ENCODE data around the gene PCDHB1. TPM values are rescaled to one million over a fixed set of nuclear protein-coding genes. Genes with fewer than 3 reads are reported as not detected.

The PCDHB1 gene
- total RNA-seq, 1 experiment from 2014 or later = not detected

GRCh38 chr5:141105350-141105749 is 54.2 kb downstream of the PCDHB1 start:
- Histone ChIP-seq H3K36me3 (no peaks in the 10 kb centered on the region), H3K4me3 (no peak overlapping the region), H3K27me3 (no peaks in the 10 kb centered on the region), H3K9me3 (no peaks in the 10 kb centered on the region; the same call in 1 of the 2 replicates)
- DNase-seq = no peak

Other genes starting within 250 kb of the PCDHB1 start
- not detected in 2 replicates for gene PCDHA4, start 244.3 kb upstream of the PCDHB1 start, total RNA-seq (2014; rRNA removed; shearing (Covaris generic); ENCODE audit: low replicate concordance)
- gene PCDHA5, start 229.8 kb upstream of the PCDHB1 start, total RNA-seq (2014; rRNA removed; shearing (Covaris generic); ENCODE audit: low replicate concordance) = not detected in 2 replicates
- 0.86 TPM in 1 of 2 replicates, not detected in the other for gene PCDHA6, start 223.4 kb upstream of the PCDHB1 start, total RNA-seq (2014; rRNA removed; shearing (Covaris generic); ENCODE audit: low replicate concordance)
- 0.10 TPM in 1 of 2 replicates, not detected in the other for gene PCDHA7, start 217.1 kb upstream of the PCDHB1 start, total RNA-seq (2014; rRNA removed; shearing (Covaris generic); ENCODE audit: low replicate concordance)
- gene PCDHA8, start 210.2 kb upstream of the PCDHB1 start, total RNA-seq (2014; rRNA removed; shearing (Covaris generic); ENCODE audit: low replicate concordance) = not detected in 2 replicates
- not detected in 2 replicates for gene PCDHA9, start 203.0 kb upstream of the PCDHB1 start, total RNA-seq (2014; rRNA removed; shearing (Covaris generic); ENCODE audit: low replicate concordance)
- gene PCDHA10, start 195.5 kb upstream of the PCDHB1 start, total RNA-seq (2014; rRNA removed; shearing (Covaris generic); ENCODE audit: low replicate concordance) = not detected in 2 replicates
- not detected in 2 replicates for gene PCDHA11, start 182.4 kb upstream of the PCDHB1 start, total RNA-seq (2014; rRNA removed; shearing (Covaris generic); ENCODE audit: low replicate concordance)
- not detected in 2 replicates for gene PCDHA12, start 176.1 kb upstream of the PCDHB1 start, total RNA-seq (2014; rRNA removed; shearing (Covaris generic); ENCODE audit: low replicate concordance)
- gene PCDHA13, start 169.2 kb upstream of the PCDHB1 start, total RNA-seq (2014; rRNA removed; shearing (Covaris generic); ENCODE audit: low replicate concordance) = not detected in 2 replicates
- gene PCDHAC1, start 125.1 kb upstream of the PCDHB1 start, total RNA-seq (2014; rRNA removed; shearing (Covaris generic); ENCODE audit: low replicate concordance) = not detected in 2 replicates
- gene PCDHAC2, start 84.9 kb upstream of the PCDHB1 start, total RNA-seq (2014; rRNA removed; shearing (Covaris generic); ENCODE audit: low replicate concordance) = 0.07 TPM in 1 of 2 replicates, not detected in the other
- 6.0 and 7.0 TPM in 2 replicates for gene PCDHB2, start 43.2 kb downstream of the PCDHB1 start, total RNA-seq (2014; rRNA removed; shearing (Covaris generic); ENCODE audit: low replicate concordance)
- gene PCDHB3, start 49.1 kb downstream of the PCDHB1 start, total RNA-seq (2014; rRNA removed; shearing (Covaris generic); ENCODE audit: low replicate concordance) = not detected in 2 replicates
- gene PCDHB4, start 70.4 kb downstream of the PCDHB1 start, total RNA-seq (2014; rRNA removed; shearing (Covaris generic); ENCODE audit: low replicate concordance) = not detected in 2 replicates
- 2.3 TPM in 1 of 2 replicates, not detected in the other for gene PCDHB5, start 83.8 kb downstream of the PCDHB1 start, total RNA-seq (2014; rRNA removed; shearing (Covaris generic); ENCODE audit: low replicate concordance)
- 0.10 TPM in 1 of 2 replicates, not detected in the other for gene PCDHB6, start 98.7 kb downstream of the PCDHB1 start, total RNA-seq (2014; rRNA removed; shearing (Covaris generic); ENCODE audit: low replicate concordance)
- gene PCDHB7, start 121.3 kb downstream of the PCDHB1 start, total RNA-seq (2014; rRNA removed; shearing (Covaris generic); ENCODE audit: low replicate concordance) = 0.46 TPM in 1 of 2 replicates, not detected in the other
- gene PCDHB8, start 126.4 kb downstream of the PCDHB1 start, total RNA-seq (2014; rRNA removed; shearing (Covaris generic); ENCODE audit: low replicate concordance) = not detected in 2 replicates
- gene PCDHB16, start 131.0 kb downstream of the PCDHB1 start, total RNA-seq (2014; rRNA removed; shearing (Covaris generic); ENCODE audit: low replicate concordance) = 0.10 and 1.2 TPM in 2 replicates
- gene PCDHB9, start 135.8 kb downstream of the PCDHB1 start, total RNA-seq (2014; rRNA removed; shearing (Covaris generic); ENCODE audit: low replicate concordance) = 1.9 TPM in 1 of 2 replicates, not detected in the other
- 0.10 TPM in 1 of 2 replicates, not detected in the other for gene PCDHB10, start 141.0 kb downstream of the PCDHB1 start, total RNA-seq (2014; rRNA removed; shearing (Covaris generic); ENCODE audit: low replicate concordance)
- gene PCDHB11, start 148.3 kb downstream of the PCDHB1 start, total RNA-seq (2014; rRNA removed; shearing (Covaris generic); ENCODE audit: low replicate concordance) = 1.0 TPM in 1 of 2 replicates, not detected in the other
- 0.16 TPM in 1 of 2 replicates, not detected in the other for gene PCDHB12, start 157.3 kb downstream of the PCDHB1 start, total RNA-seq (2014; rRNA removed; shearing (Covaris generic); ENCODE audit: low replicate concordance)
- gene PCDHB13, start 162.5 kb downstream of the PCDHB1 start, total RNA-seq (2014; rRNA removed; shearing (Covaris generic); ENCODE audit: low replicate concordance) = 0.40 TPM in 1 of 2 replicates, not detected in the other
- 0.74 and 3.8 TPM in 2 replicates for gene PCDHB14, start 172.0 kb downstream of the PCDHB1 start, total RNA-seq (2014; rRNA removed; shearing (Covaris generic); ENCODE audit: low replicate concordance)
- 0.07 and 2.0 TPM in 2 replicates for gene PCDHB15, start 194.0 kb downstream of the PCDHB1 start, total RNA-seq (2014; rRNA removed; shearing (Covaris generic); ENCODE audit: low replicate concordance)